ENCODE measurements around the gene SLC6A8. TPM values are rescaled to one million over a fixed set of nuclear protein-coding genes. Genes with fewer than 3 reads are reported as not detected.

SLC6A8 gene
- total RNA-seq, 6 donors from 2014 or later = 3.9 to 8.1 (median 6.1) TPM

DNA sequence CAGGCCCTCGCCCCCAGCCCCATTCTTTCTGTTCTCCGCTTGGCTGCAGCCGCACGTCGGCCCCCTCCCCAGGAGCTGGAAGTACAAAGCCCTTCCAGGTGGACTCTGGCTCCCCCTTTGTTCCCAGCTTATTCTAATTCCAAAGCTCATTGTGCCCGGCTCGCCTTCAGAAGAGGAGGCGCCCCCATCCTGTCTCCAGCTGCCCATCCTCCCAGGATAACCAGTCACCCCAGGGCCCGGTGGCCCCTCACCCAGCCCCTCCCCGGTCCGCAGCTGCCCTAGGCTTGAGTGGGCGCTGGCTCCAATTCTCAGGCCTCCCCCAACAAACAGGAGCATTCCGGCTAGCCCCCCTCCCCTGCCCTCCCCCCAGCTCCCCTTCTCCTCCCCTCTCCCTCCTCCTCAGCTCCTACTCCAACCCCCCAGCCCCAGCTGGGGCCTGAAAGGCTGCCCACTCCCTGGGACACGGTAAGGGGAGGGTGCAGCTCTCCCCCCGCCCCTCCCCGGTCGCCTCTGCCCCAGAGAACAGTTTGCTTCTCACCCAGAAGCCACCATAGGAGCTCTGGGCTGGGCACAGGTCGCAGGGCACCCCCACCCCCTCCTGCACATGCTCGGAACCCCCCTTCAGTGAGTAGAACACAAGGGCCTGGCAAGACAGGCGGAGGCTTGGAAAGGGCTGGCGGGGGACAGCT is 3.1 kb upstream of the SLC6A8 start:
- peaks cover 0 to 9% (median 0%) of the 10 kb centered on the region in 4 donors for H3K9me3 ChIP-seq
- TF ChIP-seq POLR2A (IDR thresholded peaks at IDR 0.05) (no peak), POLR2AphosphoS5 (IDR thresholded peaks at IDR 0.05) (no peak), EP300 (IDR thresholded peaks at IDR 0.05) (no peak)
- TF ChIP-seq, protein P1, sequence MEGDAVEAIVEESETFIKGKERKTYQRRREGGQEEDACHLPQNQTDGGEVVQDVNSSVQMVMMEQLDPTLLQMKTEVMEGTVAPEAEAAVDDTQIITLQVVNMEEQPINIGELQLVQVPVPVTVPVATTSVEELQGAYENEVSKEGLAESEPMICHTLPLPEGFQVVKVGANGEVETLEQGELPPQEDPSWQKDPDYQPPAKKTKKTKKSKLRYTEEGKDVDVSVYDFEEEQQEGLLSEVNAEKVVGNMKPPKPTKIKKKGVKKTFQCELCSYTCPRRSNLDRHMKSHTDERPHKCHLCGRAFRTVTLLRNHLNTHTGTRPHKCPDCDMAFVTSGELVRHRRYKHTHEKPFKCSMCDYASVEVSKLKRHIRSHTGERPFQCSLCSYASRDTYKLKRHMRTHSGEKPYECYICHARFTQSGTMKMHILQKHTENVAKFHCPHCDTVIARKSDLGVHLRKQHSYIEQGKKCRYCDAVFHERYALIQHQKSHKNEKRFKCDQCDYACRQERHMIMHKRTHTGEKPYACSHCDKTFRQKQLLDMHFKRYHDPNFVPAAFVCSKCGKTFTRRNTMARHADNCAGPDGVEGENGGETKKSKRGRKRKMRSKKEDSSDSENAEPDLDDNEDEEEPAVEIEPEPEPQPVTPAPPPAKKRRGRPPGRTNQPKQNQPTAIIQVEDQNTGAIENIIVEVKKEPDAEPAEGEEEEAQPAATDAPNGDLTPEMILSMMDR (IDR thresholded peaks at IDR 0.05) = no peak
- H3K36me3 ChIP-seq = no peaks in the 10 kb centered on the region
- H3K4me1 ChIP-seq = peaks cover 0 to 15% (median 2%) of the 10 kb centered on the region in 4 donors
- ATAC-seq (ENCODE audit: low FRiP score in 2 of 2) (no peak), DNase-seq (peak in 1 of 2 donors; percentile 29)
- no peak overlapping the region for H3K4me3 ChIP-seq
- WGBS, 2 donors = 45 to 51% methylated on average over 4 to 21 of the region's 21 CpGs
- H3K27ac ChIP-seq = no peak overlapping the region
- no peaks in the 10 kb centered on the region for H3K27me3 ChIP-seq

DNA sequence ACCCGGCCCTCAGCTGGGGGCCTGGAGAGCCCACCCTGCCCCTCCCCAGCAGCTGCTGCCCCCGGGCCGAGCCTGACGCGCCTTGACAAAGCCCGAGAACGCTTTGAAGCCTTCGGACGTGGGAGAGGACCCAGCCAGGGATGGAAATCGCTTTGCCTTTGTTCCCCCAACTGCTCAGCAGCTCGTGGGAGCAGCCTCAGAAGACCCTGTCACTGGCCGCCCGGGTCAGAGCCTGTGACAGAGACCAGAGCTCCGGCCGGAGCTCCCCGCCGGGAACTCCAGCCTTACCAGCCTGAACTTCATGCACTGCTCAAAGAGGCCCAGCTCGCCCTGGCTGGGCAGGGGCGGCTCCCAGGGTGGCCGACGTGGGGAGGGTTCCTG is 2.6 kb upstream of the SLC6A8 start:
- Histone ChIP-seq H3K36me3 (no peaks in the 10 kb centered on the region), H3K27ac (no peak overlapping the region), H3K4me1 (peaks cover 0 to 15% (median 2%) of the 10 kb centered on the region in 4 donors), H3K9me3 (peaks cover 0 to 9% (median 0%) of the 10 kb centered on the region in 4 donors), H3K4me3 (no peak overlapping the region), H3K27me3 (no peaks in the 10 kb centered on the region)
- WGBS, 2 donors = 66% methylated on average over 14 of the region's 21 CpGs; no CpG with 5 or more reads in 1 of the 2 donors
- peak in 1 of 2 donors; percentile 53 for DNase-seq
- ATAC-seq (ENCODE audit: low FRiP score in 2 of 2) = no peak
- TF ChIP-seq EP300 (IDR thresholded peaks at IDR 0.05) (no peak), POLR2A (IDR thresholded peaks at IDR 0.05) (no peak), POLR2AphosphoS5 (IDR thresholded peaks at IDR 0.05) (no peak)
- TF ChIP-seq, protein P1 (IDR thresholded peaks at IDR 0.05) = no peak

DNA sequence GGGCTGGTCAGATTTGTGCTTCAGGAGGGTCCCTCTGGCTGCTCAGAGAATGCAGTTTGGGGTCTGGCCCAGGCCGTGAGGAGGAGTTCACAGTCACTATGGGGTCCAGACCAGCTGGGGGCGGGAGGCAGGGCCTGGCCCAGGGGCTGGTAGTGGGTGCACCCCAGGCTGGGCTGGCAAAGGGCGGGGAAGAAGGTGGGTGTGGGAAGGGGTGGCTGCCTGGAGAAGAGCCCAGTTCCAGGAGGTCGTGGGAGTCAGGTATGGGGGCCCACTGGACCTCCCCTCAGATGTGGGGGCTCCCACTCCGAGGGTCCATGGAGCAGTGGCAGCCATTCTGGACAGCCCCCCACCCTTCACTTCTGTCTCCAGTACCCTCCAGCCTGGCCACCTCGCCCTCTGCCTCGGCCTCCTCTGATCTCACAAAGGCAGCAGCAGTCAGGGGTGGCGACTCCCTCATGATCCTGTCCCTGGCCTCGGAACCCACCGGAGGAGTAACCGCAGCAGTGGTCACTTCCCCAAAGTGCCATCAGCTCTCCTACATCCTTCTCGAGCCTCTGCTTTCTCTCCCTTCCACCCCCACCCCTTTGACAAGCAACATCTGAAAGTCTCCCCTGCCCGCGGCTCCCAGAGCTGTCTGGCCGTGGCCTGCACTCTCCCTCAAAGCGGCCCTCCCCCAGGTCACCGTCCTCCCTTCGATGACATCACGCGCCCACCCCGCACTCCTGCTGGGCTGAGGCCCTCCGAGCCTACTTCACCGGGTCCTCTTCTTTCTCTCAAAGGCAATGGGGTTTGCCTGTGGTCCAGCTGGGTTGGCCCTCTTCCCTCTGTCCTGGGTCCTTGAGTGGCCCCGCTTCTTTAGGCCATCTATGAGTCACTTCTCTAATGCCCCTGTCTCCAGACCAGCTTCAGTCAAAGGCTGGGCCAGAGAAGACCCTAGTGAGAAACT is 1.7 kb upstream of the SLC6A8 start:
- peaks cover 0 to 9% (median 0%) of the 10 kb centered on the region in 4 donors for H3K9me3 ChIP-seq
- peaks cover 0 to 15% (median 2%) of the 10 kb centered on the region in 4 donors for H3K4me1 ChIP-seq
- no peaks in the 10 kb centered on the region for H3K36me3 ChIP-seq
- DNase-seq (no peak), ATAC-seq (ENCODE audit: low FRiP score in 2 of 2) (no peak)
- WGBS, 2 donors = 71 to 82% methylated on average over 15 to 24 of the region's 24 CpGs
- no peak for TF ChIP-seq EP300 (IDR thresholded peaks at IDR 0.05)
- TF ChIP-seq, protein P1 (IDR thresholded peaks at IDR 0.05) = no peak
- TF ChIP-seq POLR2AphosphoS5 (IDR thresholded peaks at IDR 0.05) = no peak
- TF ChIP-seq POLR2A (IDR thresholded peaks at IDR 0.05) = no peak
- H3K27me3 ChIP-seq = no peaks in the 10 kb centered on the region
- H3K27ac ChIP-seq = no peak overlapping the region
- H3K4me3 ChIP-seq = no peak overlapping the region

DNA sequence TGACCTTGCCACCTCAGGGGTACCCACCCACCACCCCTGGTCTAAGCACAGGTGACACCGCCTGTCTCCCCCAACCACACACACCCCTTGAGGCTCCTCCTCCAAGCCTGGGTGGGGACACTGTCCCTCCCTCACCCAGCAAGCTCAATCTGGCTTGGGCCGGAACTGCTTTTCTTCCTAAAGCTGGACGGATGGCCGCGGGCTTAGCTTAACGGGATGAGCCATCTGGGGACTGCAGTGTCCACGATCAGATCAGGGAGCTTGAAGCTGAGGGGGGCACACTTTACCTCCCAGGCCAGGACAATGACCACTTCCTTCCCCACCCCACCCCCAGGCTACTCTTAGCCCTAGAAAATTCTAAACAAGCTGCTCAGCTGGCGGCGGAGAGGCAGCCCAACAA is 1.0 kb upstream of the SLC6A8 start:
- no peak for DNase-seq

More for the DNA sequence above, 1.0 kb upstream of the SLC6A8 start:
- TF ChIP-seq, protein P1 (IDR thresholded peaks at IDR 0.05) = no peak
- TF ChIP-seq POLR2AphosphoS5 (IDR thresholded peaks at IDR 0.05) (no peak), POLR2A (IDR thresholded peaks at IDR 0.05) (no peak), EP300 (IDR thresholded peaks at IDR 0.05) (no peak)
- H3K4me1 ChIP-seq = peaks cover 0 to 15% (median 2%) of the 10 kb centered on the region in 4 donors
- no peak for ATAC-seq (ENCODE audit: low FRiP score in 2 of 2)
- no peaks in the 10 kb centered on the region for H3K27me3 ChIP-seq
- 13 to 63% methylated on average over 3 to 8 of the region's 9 CpGs for WGBS, 2 donors
- H3K27ac ChIP-seq = no peak overlapping the region
- no peak overlapping the region for H3K4me3 ChIP-seq
- H3K36me3 ChIP-seq = no peaks in the 10 kb centered on the region
- H3K9me3 ChIP-seq = peaks cover 0 to 9% (median 0%) of the 10 kb centered on the region in 4 donors
